IMR-90 (cell line): ENCODE results near the gene PBRM1. TPM values are rescaled to one million over a fixed set of nuclear protein-coding genes. Genes with fewer than 3 reads are reported as not detected.

Experiments
- ATAC-seq: fragments of 200-7000 bp; cut with Tn5 transposase; 2 replicates; pipeline ENCODE4 v1.9.1; 2020; ENCODE audit warnings: low read depth, mild to moderate bottlenecking, moderate library complexity
- BruUV-seq: library from RNA; stranded (reverse); fragments of 400-500 nt; replicated peaks from 2 replicates; lab custom pipeline; 2021; lab: Mats Ljungman, UMichigan
- CTCF ChIA-PET: fragments of 300-600 bp; formaldehyde crosslinking; extraction: SDS; loops from one replicate; lab custom pipeline; 2021; ENCODE audit warnings: antibody characterized with exemption; lab: Yijun Ruan, JAX
- POLR2A ChIA-PET: fragments of 300-600 bp; sonication (Branson Sonifier 250); formaldehyde crosslinking; loops from one replicate; lab custom pipeline; 2022; ENCODE audit warnings: antibody characterized with exemption; ENCODE audit not compliant: unreplicated experiment; lab: Charles Lee
- DNase-seq: peaks from one replicate; pipeline ENCODE4 v3.0.0; 2013
- H2AFZ ChIP-seq: replicated peaks from 2 replicates; pipeline ENCODE3; 2013; ENCODE audit warnings: low read length, mild to moderate bottlenecking; ENCODE audit not compliant: poor library complexity
- H2AK5ac ChIP-seq: 2 replicates; pipeline ENCODE4 v1.6.1; 2013; ENCODE audit warnings: low read depth, low read length, inconsistent platforms
- H2AK9ac ChIP-seq: replicated peaks from 2 replicates; pipeline ENCODE3; 2013; ENCODE audit warnings: mild to moderate bottlenecking, low read depth, low read length, moderate library complexity; ENCODE audit not compliant: poor library complexity
- H2BK120ac ChIP-seq: 2 replicates; pipeline ENCODE4 v1.6.1; 2013; ENCODE audit warnings: low read depth, low read length, inconsistent platforms
- H2BK15ac ChIP-seq: 3 replicates; pipeline ENCODE4 v1.6.1; 2013; ENCODE audit warnings: low read depth, low read length, inconsistent platforms
- H2BK20ac ChIP-seq: 2 replicates; pipeline ENCODE4 v1.6.1; 2013; ENCODE audit warnings: low read depth, mild to moderate bottlenecking, inconsistent platforms, low read length, moderate library complexity
- H2BK5ac ChIP-seq: 2 replicates; pipeline ENCODE4 v1.6.1; 2013; ENCODE audit warnings: mild to moderate bottlenecking, low read depth, low read length, inconsistent platforms; ENCODE audit not compliant: poor library complexity, severe bottlenecking
- H3K14ac ChIP-seq: replicated peaks from 2 replicates; pipeline ENCODE4 v1.6.1; 2013; ENCODE audit warnings: low read depth, low read length, inconsistent platforms
- H3K18ac ChIP-seq: 2 replicates; pipeline ENCODE4 v1.6.1; 2013; ENCODE audit warnings: low read depth, low read length, control low read depth
- H3K23ac ChIP-seq: 2 replicates; pipeline ENCODE4 v1.6.1; 2013; ENCODE audit warnings: low read depth, low read length, inconsistent platforms
- H3K27ac ChIP-seq: 2 replicates; pipeline ENCODE4 v1.5.1; 2013; ENCODE audit warnings: mild to moderate bottlenecking, control low read depth, low read length; ENCODE audit not compliant: insufficient read depth
- H3K27me3 ChIP-seq: 2 replicates; pipeline ENCODE4 v1.6.1; 2013; ENCODE audit warnings: low read length; ENCODE audit not compliant: control insufficient read depth, insufficient read depth
- H3K36me3 ChIP-seq: 2 replicates; pipeline ENCODE4 v1.6.1; 2013; ENCODE audit warnings: low read length, mixed read lengths; ENCODE audit not compliant: control insufficient read depth, insufficient read depth
- H3K4ac ChIP-seq: 2 replicates; pipeline ENCODE4 v1.6.1; 2013; ENCODE audit warnings: low read depth, low read length, inconsistent platforms
- H3K4me1 ChIP-seq: 2 replicates; pipeline ENCODE4 v1.6.1; 2013; ENCODE audit warnings: low read length, mixed read lengths; ENCODE audit not compliant: control insufficient read depth, insufficient read depth
- H3K4me2 ChIP-seq: 2 replicates; pipeline ENCODE4 v1.6.1; 2013; ENCODE audit warnings: low read depth, mild to moderate bottlenecking, control low read depth, low read length, moderate library complexity
- H3K4me3 ChIP-seq: 2 replicates; pipeline ENCODE4 v1.5.1; 2013; ENCODE audit warnings: low read depth, mild to moderate bottlenecking, control low read depth, low read length, moderate library complexity; ENCODE audit not compliant: insufficient read depth
- H3K56ac ChIP-seq: 2 replicates; pipeline ENCODE4 v1.6.1; 2013; ENCODE audit warnings: low read length, inconsistent platforms; ENCODE audit not compliant: insufficient read depth; ENCODE audit errors: extremely low read depth
- H3K79me1 ChIP-seq, 2 experiments: 2 replicates each; pipeline ENCODE4 v1.6.1; 2013; ENCODE audit warnings: low read length in 2 of 2, inconsistent platforms in 1 of 2, low read depth in 1 of 2
- H3K9ac ChIP-seq: 2 replicates; pipeline ENCODE4 v1.6.1; 2013; ENCODE audit warnings: low read depth, low read length, control low read depth
- H3K9me1 ChIP-seq: 2 replicates; pipeline ENCODE4 v1.6.1; 2013; ENCODE audit warnings: low read length, inconsistent platforms; ENCODE audit not compliant: insufficient read depth
- H3K9me3 ChIP-seq: 2 replicates; pipeline ENCODE4 v1.6.1; 2013; ENCODE audit warnings: low read length; ENCODE audit not compliant: control insufficient read depth, insufficient read depth
- H4K20me1 ChIP-seq: 2 replicates; pipeline ENCODE4 v1.6.1; 2013; ENCODE audit warnings: low read length, inconsistent platforms; ENCODE audit not compliant: insufficient read depth
- H4K5ac ChIP-seq: 2 replicates; pipeline ENCODE4 v1.6.1; 2013; ENCODE audit warnings: mild to moderate bottlenecking, low read depth, low read length, control low read depth
- H4K8ac ChIP-seq, 2 experiments: 2 replicates each; pipeline ENCODE4 v1.6.1; 2013; ENCODE audit warnings: low read depth in 2 of 2, low read length in 2 of 2, control low read depth in 1 of 2, inconsistent platforms in 1 of 2
- H4K91ac ChIP-seq: 2 replicates; pipeline ENCODE4 v1.6.1; 2013; ENCODE audit warnings: low read depth, low read length, inconsistent platforms; ENCODE audit not compliant: insufficient read depth
- BHLHE40 ChIP-seq: fragments of 150-350 bp; IDR thresholded peaks from 2 replicates; pipeline ENCODE4 v1.6.1; 2016; ENCODE audit warnings: mild to moderate bottlenecking, low read depth, low read length
- FOS ChIP-seq: fragments of 150-350 bp; IDR thresholded peaks from 2 replicates; pipeline ENCODE4 v1.6.1; 2016; ENCODE audit warnings: low read depth, low read length
- MAZ ChIP-seq: IDR thresholded peaks from 2 replicates; pipeline ENCODE4 v1.6.1; 2012; ENCODE audit warnings: low read depth, mild to moderate bottlenecking, low read length, improper control_type of control experiment, moderate library complexity, borderline replicate concordance
- RAD21 ChIP-seq: IDR thresholded peaks from 2 replicates; pipeline ENCODE4 v1.6.1; 2012; ENCODE audit warnings: low read length, improper control_type of control experiment
- SMC3 ChIP-seq: fragments of 150-350 bp; IDR thresholded peaks from 2 replicates; pipeline ENCODE4 v1.6.1; 2016; ENCODE audit warnings: low read depth, mild to moderate bottlenecking, antibody characterized with exemption, low read length, moderate library complexity
- WGBS, 2 experiments: methylation state at CpG; one replicate each; pipeline versions ENCODE4 v1.1.5 to v1.1.7; 2013; ENCODE audit warnings: missing lambda C conversion rate in 2 of 2; ENCODE audit not compliant: insufficient read length in 1 of 2; ENCODE audit errors: extremely low coverage in 2 of 2; 5-methylcytosine and 5-hydroxymethylcytosine counted together
- dilution Hi-C: fragments of 300-500 bp; cut with HindIII; formaldehyde crosslinking; loops from one replicate; pipeline ENCODE4 v1.14.3; 2018; ENCODE audit warnings: low sequenced_read_pairs; ENCODE audit not compliant: unreplicated experiment
- in situ Hi-C: fragments of 300-500 bp; cut with MboI; formaldehyde crosslinking; loops from 3 replicates; pipeline ENCODE4 v1.14.3; 2019; ENCODE audit warnings: low sequenced_read_pairs, inconsistent platforms, mixed read lengths
- intact Hi-C: fragments of 100-400 bp; cut with micrococcal nuclease; formaldehyde crosslinking; loops from 2 replicates; pipeline ENCODE4 v1.10.0; 2022
- polyA plus RNA-seq, 3 experiments: library from polyadenylated mRNA; depleted of rRNA; stranded (reverse); fragments of >200 nt; gene quantifications; 2 replicates each; pipeline ENCODE4 v1.2.3, GENCODE V29; 2012; ENCODE audit warnings: low replicate concordance in 1 of 3
- total RNA-seq: library from RNA; depleted of rRNA; stranded (reverse); fragments of >200 nt; gene quantifications from 2 replicates; pipeline ENCODE4 v1.2.3, GENCODE V29; 2012
- TF ChIP-seq, protein P1 (sequence below): conservative IDR thresholded peaks from 2 replicates; pipeline ENCODE4 v1.5.1; 2012; ENCODE audit warnings: mild to moderate bottlenecking, low read depth, low read length, improper control_type of control experiment
- TF ChIP-seq, protein P2 (sequence below): fragments of 150-350 bp; IDR thresholded peaks from 2 replicates; pipeline ENCODE4 v1.6.1; 2016; ENCODE audit warnings: low read depth, mild to moderate bottlenecking, low read length, moderate library complexity, borderline replicate concordance

Gene PBRM1
- total and polyA plus RNA-seq, 2 of the 4 experiments (the other 2 are of a cell fraction), result 16.5 to 72.6 TPM

DNA sequence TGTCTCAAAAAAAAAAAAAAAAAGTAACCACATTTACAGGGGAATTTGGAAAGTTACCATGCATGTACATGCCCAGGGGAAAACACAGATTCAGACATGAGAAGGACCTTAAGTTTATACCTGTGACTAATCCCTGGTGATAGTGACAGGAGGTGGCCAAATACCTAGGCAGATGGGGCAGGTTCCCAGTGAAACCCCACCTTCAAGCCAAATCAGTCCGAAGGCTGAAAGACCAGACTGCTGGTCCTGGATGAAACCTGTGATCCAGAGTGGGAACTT lies 36.0 kb upstream of the PBRM1 start:
- H3K56ac ChIP-seq, result no peak overlapping the region
- no peak overlapping the region for H2AK9ac ChIP-seq
- WGBS, 2 experiments, result no CpG with 5 or more reads among the region's 1 CpG
- no peak overlapping the region for H3K4ac ChIP-seq
- ATAC-seq (no peak), DNase-seq (no peak)
- H3K27me3 ChIP-seq, result no peaks in the 10 kb centered on the region
- H3K9me1 ChIP-seq, result no peaks in the 10 kb centered on the region
- TF ChIP-seq SMC3, result no peak
- TF ChIP-seq RAD21, result no peak
- TF ChIP-seq, protein P1, sequence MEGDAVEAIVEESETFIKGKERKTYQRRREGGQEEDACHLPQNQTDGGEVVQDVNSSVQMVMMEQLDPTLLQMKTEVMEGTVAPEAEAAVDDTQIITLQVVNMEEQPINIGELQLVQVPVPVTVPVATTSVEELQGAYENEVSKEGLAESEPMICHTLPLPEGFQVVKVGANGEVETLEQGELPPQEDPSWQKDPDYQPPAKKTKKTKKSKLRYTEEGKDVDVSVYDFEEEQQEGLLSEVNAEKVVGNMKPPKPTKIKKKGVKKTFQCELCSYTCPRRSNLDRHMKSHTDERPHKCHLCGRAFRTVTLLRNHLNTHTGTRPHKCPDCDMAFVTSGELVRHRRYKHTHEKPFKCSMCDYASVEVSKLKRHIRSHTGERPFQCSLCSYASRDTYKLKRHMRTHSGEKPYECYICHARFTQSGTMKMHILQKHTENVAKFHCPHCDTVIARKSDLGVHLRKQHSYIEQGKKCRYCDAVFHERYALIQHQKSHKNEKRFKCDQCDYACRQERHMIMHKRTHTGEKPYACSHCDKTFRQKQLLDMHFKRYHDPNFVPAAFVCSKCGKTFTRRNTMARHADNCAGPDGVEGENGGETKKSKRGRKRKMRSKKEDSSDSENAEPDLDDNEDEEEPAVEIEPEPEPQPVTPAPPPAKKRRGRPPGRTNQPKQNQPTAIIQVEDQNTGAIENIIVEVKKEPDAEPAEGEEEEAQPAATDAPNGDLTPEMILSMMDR, result no peak
- TF ChIP-seq, protein P2, sequence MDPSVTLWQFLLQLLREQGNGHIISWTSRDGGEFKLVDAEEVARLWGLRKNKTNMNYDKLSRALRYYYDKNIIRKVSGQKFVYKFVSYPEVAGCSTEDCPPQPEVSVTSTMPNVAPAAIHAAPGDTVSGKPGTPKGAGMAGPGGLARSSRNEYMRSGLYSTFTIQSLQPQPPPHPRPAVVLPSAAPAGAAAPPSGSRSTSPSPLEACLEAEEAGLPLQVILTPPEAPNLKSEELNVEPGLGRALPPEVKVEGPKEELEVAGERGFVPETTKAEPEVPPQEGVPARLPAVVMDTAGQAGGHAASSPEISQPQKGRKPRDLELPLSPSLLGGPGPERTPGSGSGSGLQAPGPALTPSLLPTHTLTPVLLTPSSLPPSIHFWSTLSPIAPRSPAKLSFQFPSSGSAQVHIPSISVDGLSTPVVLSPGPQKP, result no peak
- TF ChIP-seq FOS, result no peak
- no peak for TF ChIP-seq MAZ
- no peak for TF ChIP-seq BHLHE40
- no peak overlapping the region for H3K23ac ChIP-seq
- ChIA-PET CTCF (no interaction called here), POLR2A (no interaction called here)
- no peak overlapping the region for H3K4me2 ChIP-seq
- H4K8ac ChIP-seq, result no peak overlapping the region
- H3K4me3 ChIP-seq, result no peak overlapping the region
- BruUV-seq, result no TSS peak
- H4K91ac ChIP-seq, result no peak overlapping the region
- no peak overlapping the region for H3K27ac ChIP-seq
- H3K79me1 ChIP-seq, result no peaks in the 10 kb centered on the region
- intact Hi-C loops (no loop called here), dilution Hi-C loops (no loop called here), in situ Hi-C loops (no loop called here)
- no peaks in the 10 kb centered on the region for H3K4me1 ChIP-seq
- no peak overlapping the region for H4K5ac ChIP-seq
- no peak overlapping the region for H2BK15ac ChIP-seq
- H3K18ac ChIP-seq, result no peak overlapping the region
- no peak overlapping the region for H3K14ac ChIP-seq
- H2AFZ ChIP-seq, result no peak overlapping the region
- no peaks in the 10 kb centered on the region; the same call in 1 of the 2 replicates for H3K36me3 ChIP-seq
- H2AK5ac ChIP-seq, result no peak overlapping the region
- no peak overlapping the region for H3K9ac ChIP-seq
- H3K9me3 ChIP-seq, result no peaks in the 10 kb centered on the region
- H4K20me1 ChIP-seq, result no peaks in the 10 kb centered on the region
- no peak overlapping the region for H2BK120ac ChIP-seq
- no peak overlapping the region for H2BK5ac ChIP-seq
- H2BK20ac ChIP-seq, result no peak overlapping the region
